HepG2 (cell line): Measurements from ENCODE around the gene FUT8. TPM values are rescaled to one million over a fixed set of nuclear protein-coding genes. Genes with fewer than 3 reads are reported as not detected.

Experiments
- ATAC-seq: fragments of 200-7000 bp; cut with Tn5 transposase; 3 replicates; pipeline ENCODE4 v1.9.1; 2020; ENCODE audit warnings: mild to moderate bottlenecking, moderate library complexity
- BruUV-seq: library from RNA; stranded (reverse); fragments of 400-500 nt; replicated peaks from 2 replicates; lab custom pipeline; 2021; lab: Mats Ljungman, UMichigan
- CTCF ChIA-PET: fragments of 300-600 bp; formaldehyde crosslinking; extraction: SDS; loops from one replicate; lab custom pipeline; 2021; ENCODE audit warnings: low total read pairs, inconsistent platforms, low intra/inter-chr PET ratio; lab: Yijun Ruan, JAX
- POLR2A ChIA-PET: fragments of 350-600 bp; sonication (Branson Sonifier 250); formaldehyde crosslinking; loops from one replicate; lab custom pipeline; 2020; ENCODE audit warnings: antibody characterized with exemption, inconsistent platforms; lab: Yijun Ruan, JAX
- DNase-seq: peaks from one replicate; pipeline ENCODE4 v3.0.0-alpha.2; 2015; ENCODE audit warnings: low spot score
- FAIRE-seq: peaks from 3 replicates; lab custom pipeline; 2011; peaks lifted over from hg19 to GRCh38; lab: Jason Lieb, UNC
- H2AFZ ChIP-seq: one replicate; pipeline ENCODE4 v1.6.1; 2011; ENCODE audit warnings: low read length, inconsistent platforms
- H3K27ac ChIP-seq: fragments of 300-600 bp; 3 replicates; pipeline ENCODE4 v1.8.0; 2011; ENCODE audit warnings: mixed run types, mild to moderate bottlenecking, mixed read lengths, low read length, inconsistent platforms; ENCODE audit not compliant: insufficient read depth; ENCODE audit errors: extremely low read length
- H3K27me3 ChIP-seq, 2 experiments: fragments of 200-600 bp in 1 of 2; 2 replicates in 1 of 2; 3 replicates in 1 of 2; pipeline versions ENCODE4 v1.6.0 to v1.8.0; 2011; ENCODE audit warnings: low read length in 2 of 2, mild to moderate bottlenecking in 2 of 2, moderate library complexity in 2 of 2, inconsistent platforms in 1 of 2; ENCODE audit not compliant: insufficient read depth in 2 of 2, control insufficient read depth in 1 of 2
- H3K36me3 ChIP-seq, 2 experiments: fragments of 200-600 bp in 1 of 2; replicated peaks in 1 of 2; 2 replicates in 1 of 2; 3 replicates in 1 of 2; pipeline versions ENCODE4 v1.5.1 to v1.8.0; 2011; ENCODE audit warnings: low read length in 2 of 2, inconsistent platforms in 1 of 2; ENCODE audit not compliant: insufficient read depth in 2 of 2, control insufficient read depth in 1 of 2
- H3K4me1 ChIP-seq: 2 replicates; pipeline ENCODE4 v1.5.1; 2012; ENCODE audit warnings: low read length, inconsistent platforms; ENCODE audit not compliant: insufficient read depth
- H3K4me2 ChIP-seq: 2 replicates; pipeline ENCODE4 v1.6.0; 2011; ENCODE audit warnings: low read depth, low read length, inconsistent platforms
- H3K4me3 ChIP-seq, 3 experiments: fragments of 200-600 bp in 1 of 3; sonication (generic), shearing (Covaris generic) in 1 of 3; replicated peaks in 1 of 3; 2 replicates each; pipeline ENCODE4 v1.5.1; 2011 to 2016; ENCODE audit warnings: low read length in 3 of 3, inconsistent platforms in 2 of 3, low read depth in 2 of 3, mild to moderate bottlenecking in 2 of 3, control low read depth in 1 of 3, mixed read lengths in 1 of 3; ENCODE audit not compliant: insufficient read depth in 1 of 3
- H3K79me2 ChIP-seq: one replicate; pipeline ENCODE4 v1.6.1; 2011; ENCODE audit warnings: low read length, inconsistent platforms; ENCODE audit not compliant: insufficient read depth
- H3K9ac ChIP-seq: 2 replicates; pipeline ENCODE4 v1.6.0; 2011; ENCODE audit warnings: mild to moderate bottlenecking, low read depth, low read length, inconsistent platforms; ENCODE audit not compliant: insufficient read depth
- H3K9me3 ChIP-seq: 2 replicates; pipeline ENCODE4 v1.5.1; 2012; ENCODE audit warnings: mild to moderate bottlenecking, low read length
- H4K20me1 ChIP-seq: 2 replicates; pipeline ENCODE4 v1.6.0; 2011; ENCODE audit warnings: inconsistent platforms, mild to moderate bottlenecking, low read length, moderate library complexity; ENCODE audit not compliant: insufficient read depth
- ATM ChIP-seq: fragments of 450-650 bp; IDR thresholded peaks from 2 replicates; pipeline ENCODE4 v1.7.1; 2017; ENCODE audit warnings: mild to moderate bottlenecking, borderline replicate concordance
- ERF ChIP-seq: IDR thresholded peaks from 2 replicates; pipeline ENCODE4 v1.6.1; 2018; ENCODE audit warnings: missing biosample characterization, missing genetic modification reagents
- SMARCC2 ChIP-seq: fragments of 450-650 bp; IDR thresholded peaks from 2 replicates; pipeline ENCODE4 v1.6.1; 2017; ENCODE audit warnings: antibody characterized with exemption, mild to moderate bottlenecking
- SUZ12 ChIP-seq: fragments of 150-350 bp; IDR thresholded peaks from 2 replicates; pipeline ENCODE4 v1.6.1; 2014; ENCODE audit warnings: low read depth, low read length
- TBL1XR1 ChIP-seq: fragments of 150-350 bp; IDR thresholded peaks from 2 replicates; pipeline ENCODE4 v1.6.1; 2014; ENCODE audit warnings: borderline replicate concordance, low read length; ENCODE audit not compliant: partially characterized antibody
- ZBTB10 ChIP-seq: sonication (generic); formaldehyde crosslinking; IDR thresholded peaks from 2 replicates; pipeline ENCODE4 v1.4.0; 2020; ENCODE audit warnings: missing genetic modification reagents, borderline replicate concordance
- ZBTB26 ChIP-seq: IDR thresholded peaks from 2 replicates; pipeline ENCODE4 v1.6.1; 2016; ENCODE audit warnings: missing compliant biosample characterization, missing genetic modification reagents, borderline replicate concordance
- ZNF556 ChIP-seq: sonication (generic); formaldehyde crosslinking; IDR thresholded peaks from 2 replicates; pipeline ENCODE4 v1.4.0; 2020; ENCODE audit warnings: mild to moderate bottlenecking, missing genetic modification reagents, borderline replicate concordance
- ZNF557 ChIP-seq: sonication (generic); formaldehyde crosslinking; IDR thresholded peaks from 2 replicates; pipeline ENCODE4 v1.4.0; 2020; ENCODE audit warnings: missing genetic modification reagents
- ZNF629 ChIP-seq: sonication (generic); formaldehyde crosslinking; conservative IDR thresholded peaks from 2 replicates; pipeline ENCODE4 v1.5.0; 2020; ENCODE audit warnings: missing genetic modification reagents
- ZNF772 ChIP-seq: sonication (generic); formaldehyde crosslinking; IDR thresholded peaks from 2 replicates; pipeline ENCODE4 v1.5.0; 2020; ENCODE audit warnings: mild to moderate bottlenecking, missing genetic modification reagents
- WGBS: methylation state at CpG from one replicate; pipeline ENCODE4 v1.1.6; 2017; ENCODE audit warnings: low lambda C conversion rate; 5-methylcytosine and 5-hydroxymethylcytosine counted together
- in situ Hi-C: cut with HindIII; loops from 2 replicates; pipeline ENCODE4 v1.10.0; 2017; ENCODE audit warnings: low pct_unique_long_range_greater_than_20kb; ENCODE audit not compliant: extremely low pct_ligation_motif_present
- intact Hi-C: fragments of 100-400 bp; cut with micrococcal nuclease; formaldehyde crosslinking; loops from one replicate; pipeline ENCODE4 v1.10.0; 2022; ENCODE audit not compliant: unreplicated experiment
- polyA plus RNA-seq, 8 experiments: library from polyadenylated mRNA; depleted of rRNA in 3 of 8; stranded (reverse) in 7 of 8; unstranded in 1 of 8; fragments of >200 nt; fragmentation: Illumina TruSeq in 4 of 8; extraction: Trizol in 4 of 8; gene quantifications; 2 replicates each; pipeline versions ENCODE4 v1.2.1 to v1.2.3, GENCODE V29; 2011 to 2016; ENCODE audit warnings: low read depth in 4 of 8, missing spikeins in 1 of 8, mixed read lengths in 1 of 8; ENCODE audit not compliant: insufficient read depth in 1 of 8
- total RNA-seq, 5 experiments: library from RNA; depleted of rRNA; stranded (reverse); fragments of >200 nt; fragmentation: Illumina TruSeq; extraction: Trizol; gene quantifications; 2 replicates each; pipeline ENCODE4 v1.2.3, GENCODE V29; 2016; ENCODE audit warnings: low read depth in 1 of 5

The FUT8 gene
- total and polyA plus RNA-seq, 2 of the 13 experiments (the other 11 are each of a cell fraction or from before 2014, with no cell fraction given), result 9.3 to 17.5 TPM

GRCh38 chr14:65594882-65595237 lies 182.3 kb downstream of the FUT8 start:
- H3K9ac ChIP-seq, result no peak overlapping the region
- no peak overlapping the region for H3K4me3 ChIP-seq
- no peaks in the 10 kb centered on the region for H3K27me3 ChIP-seq
- H4K20me1 ChIP-seq, result no peaks in the 10 kb centered on the region
- no peak overlapping the region for H2AFZ ChIP-seq
- no peak for DNase-seq
- no peaks in the 10 kb centered on the region for H3K79me2 ChIP-seq
- CTCF ChIA-PET, result no interaction called here
- FAIRE-seq, result no peak
- no peaks in the 10 kb centered on the region for H3K36me3 ChIP-seq
- H3K9me3 ChIP-seq, result no peaks in the 10 kb centered on the region
- in situ Hi-C loops, result no loop called here
- H3K4me2 ChIP-seq, result no peak overlapping the region
- no peak overlapping the region for H3K27ac ChIP-seq
- ATAC-seq, result no peak
- TF ChIP-seq SUZ12 (no peak), ZNF772 (CRISPR knock-in tag) (no peak), TBL1XR1 (no peak), ZNF629 (no peak), ATM (no peak), ZNF556 (CRISPR knock-in tag) (no peak), ZNF557 (no peak), SMARCC2 (no peak)
- intact Hi-C loops, result no loop called here
- 96% methylated on average over 5 of the region's 5 CpGs for whole genome bisulfite sequencing
- BruUV-seq, result no TSS peak
- peaks cover 13% of the 10 kb centered on the region for H3K4me1 ChIP-seq
- POLR2A ChIA-PET, result no interaction called here

- Histone ChIP-seq H3K4me2 (no peak overlapping the region), H3K79me2 (no peaks in the 10 kb centered on the region), H3K4me1 (peaks cover 5% of the 10 kb centered on the region), H4K20me1 (no peaks in the 10 kb centered on the region), H2AFZ (no peak overlapping the region), H3K27me3 (no peaks in the 10 kb centered on the region), H3K36me3 (no peaks in the 10 kb centered on the region), H3K27ac (no peak overlapping the region), H3K9me3 (no peaks in the 10 kb centered on the region), H3K4me3 (no peak overlapping the region), H3K9ac (no peak overlapping the region)
- no TSS peak for BruUV-seq
- ATAC-seq (no peak), FAIRE-seq (no peak), DNase-seq (no peak)
- POLR2A ChIA-PET, result no interaction called here
- CTCF ChIA-PET, result no interaction called here
- intact Hi-C loops, result no loop called here
- in situ Hi-C loops, result no loop called here
- WGBS, result 0% methylated on average over 1 of the region's 1 CpG
- TF ChIP-seq ZBTB10 (CRISPR knock-in tag), result no peak
- no peak for TF ChIP-seq ZBTB26 (CRISPR knock-in tag)
- TF ChIP-seq ERF (CRISPR knock-in tag), result no peak
Observed at GRCh38 chr14:65599375-65599774, 186.8 kb downstream of the FUT8 start.
